K562 (cell line): Measurements from ENCODE around the gene TTLL3. TPM values are rescaled to one million over a fixed set of nuclear protein-coding genes. Genes with fewer than 3 reads are reported as not detected.

ENCODE experiments used
- BDP1 ChIP-seq: IDR thresholded peaks from 3 replicates; pipeline ENCODE4 v1.6.1; 2011; ENCODE audit not compliant: insufficient read length, insufficient read depth
- CBFA2T3 ChIP-seq: fragments of 450-650 bp; IDR thresholded peaks from 2 replicates; pipeline ENCODE4 v1.6.1; 2017
- CXXC5 ChIP-seq: fragments of 250-450 bp; sonication (Bioruptor Pico); IDR thresholded peaks from 2 replicates; pipeline ENCODE4 v1.8.0; 2022; ENCODE audit warnings: inconsistent platforms, mild to moderate bottlenecking, moderate library complexity
- GATA2 ChIP-seq: sonication (generic); formaldehyde crosslinking; IDR thresholded peaks from 2 replicates; pipeline ENCODE4 v1.4.0; 2020; ENCODE audit warnings: mild to moderate bottlenecking, missing genetic modification reagents
- HMG20A ChIP-seq: fragments of 450-650 bp; formaldehyde crosslinking; conservative IDR thresholded peaks from 2 replicates; pipeline ENCODE4 v1.4.0; 2020; ENCODE audit warnings: mild to moderate bottlenecking, mixed read lengths
- KDM4B ChIP-seq, 2 experiments: fragments of 450-650 bp in 1 of 2; sonication (generic) in 1 of 2; IDR thresholded peaks; 2 replicates each; pipeline ENCODE4 v1.6.1; 2016 to 2017; ENCODE audit warnings: borderline replicate concordance in 2 of 2, antibody characterized with exemption in 1 of 2, low read depth in 1 of 2, mild to moderate bottlenecking in 1 of 2
- L3MBTL2 ChIP-seq: fragments of 450-650 bp; IDR thresholded peaks from 2 replicates; pipeline ENCODE4 v1.6.1; 2016; ENCODE audit warnings: mild to moderate bottlenecking, moderate library complexity
- MBD2 ChIP-seq: sonication (generic); IDR thresholded peaks from 2 replicates; pipeline ENCODE4 v1.6.1; 2016; ENCODE audit warnings: low read depth, borderline replicate concordance
- MTA3 ChIP-seq: fragments of 450-650 bp; formaldehyde crosslinking; IDR thresholded peaks from 2 replicates; pipeline ENCODE4 v1.6.1; 2017; ENCODE audit warnings: mild to moderate bottlenecking, borderline replicate concordance
- NCOA1 ChIP-seq: fragments of 450-650 bp; IDR thresholded peaks from 2 replicates; pipeline ENCODE4 v1.6.1; 2016; ENCODE audit warnings: low read depth
- NONO ChIP-seq, 2 experiments: fragments of 200-400 bp in 1 of 2; fragments of 450-650 bp in 1 of 2; formaldehyde crosslinking in 1 of 2; IDR thresholded peaks; 2 replicates each; pipeline ENCODE4 v1.6.1; 2017; ENCODE audit warnings: low read depth in 2 of 2, mild to moderate bottlenecking in 2 of 2, moderate library complexity in 2 of 2, low read length in 1 of 2
- SIN3A ChIP-seq, 2 experiments: fragments of 150-350 bp in 1 of 2; IDR thresholded peaks; 2 replicates each; pipeline ENCODE4 v1.6.1; 2011 to 2016; ENCODE audit warnings: borderline replicate concordance in 2 of 2, low read depth in 2 of 2, low read length in 2 of 2, mild to moderate bottlenecking in 2 of 2, moderate library complexity in 2 of 2; ENCODE audit not compliant: control insufficient read depth in 1 of 2
- ZKSCAN1 ChIP-seq: fragments of 150-350 bp; IDR thresholded peaks from 2 replicates; pipeline ENCODE4 v1.6.1; 2016; ENCODE audit warnings: low read depth, low read length
- ZNF696 ChIP-seq: fragments of 250-450 bp; sonication (Bioruptor Pico); conservative IDR thresholded peaks from 2 replicates; pipeline ENCODE4 v1.4.0; 2020; ENCODE audit warnings: mild to moderate bottlenecking, moderate library complexity
- ZNF766 ChIP-seq: fragments of 200-800 bp; sonication (Bioruptor generic); conservative IDR thresholded peaks from 2 replicates; pipeline ENCODE4 v1.6.1; 2016; ENCODE audit warnings: missing genetic modification characterization, missing compliant biosample characterization
- polyA plus RNA-seq, 8 experiments: library from polyadenylated mRNA; depleted of rRNA in 4 of 8; stranded (reverse) in 5 of 8; unstranded in 3 of 8; fragments of >200 nt; fragmentation: Nextera tagmentation in 2 of 8; fragmentation: Illumina TruSeq in 1 of 8; extraction: Ambion mirVana in 2 of 8; extraction: Trizol in 1 of 8; gene quantifications; 2 replicates each; pipeline versions ENCODE4 v1.2.1 to v1.2.3, GENCODE V29; 2011 to 2014; ENCODE audit warnings: inconsistent platforms in 1 of 8, missing spikeins in 1 of 8
- total RNA-seq, 7 experiments: library from RNA; depleted of rRNA in 6 of 7; stranded (reverse); fragments of >200 nt in 6 of 7; fragmentation: Illumina TruSeq in 2 of 7; extraction: Trizol in 2 of 7; gene quantifications; 2 replicates each; pipeline versions ENCODE4 v1.2.1 to v1.2.3, GENCODE V29; 2011 to 2021; ENCODE audit warnings: low replicate concordance in 1 of 7
- TF ChIP-seq, protein P1 (sequence below): sonication (generic); formaldehyde crosslinking; IDR thresholded peaks from 2 replicates; pipeline ENCODE4 v1.8.1; 2023; ENCODE audit warnings: mild to moderate bottlenecking, missing genetic modification reagents
- TF ChIP-seq, protein P2 (sequence below): fragments of 450-650 bp; formaldehyde crosslinking; IDR thresholded peaks from 2 replicates; pipeline ENCODE4 v1.4.0; 2020; ENCODE audit warnings: mild to moderate bottlenecking
- TF ChIP-seq, protein P3 (sequence below), 3 experiments: fragments of 200-800 bp in 1 of 3; sonication (Bioruptor generic) in 1 of 3; sonication (generic) in 1 of 3; formaldehyde crosslinking in 1 of 3; IDR thresholded peaks; 2 replicates each; pipeline versions ENCODE4 v1.6.1 to v1.8.0; 2016 to 2022; ENCODE audit warnings: mild to moderate bottlenecking in 2 of 3, missing compliant biosample characterization in 2 of 3, missing genetic modification characterization in 2 of 3, missing genetic modification reagents in 1 of 3

The TTLL3 gene
- total and polyA plus RNA-seq, 9 of the 15 experiments (the other 6 are each of a cell fraction or from before 2014, with no cell fraction given), result 8.9 to 106 (median 33.2) TPM

DNA sequence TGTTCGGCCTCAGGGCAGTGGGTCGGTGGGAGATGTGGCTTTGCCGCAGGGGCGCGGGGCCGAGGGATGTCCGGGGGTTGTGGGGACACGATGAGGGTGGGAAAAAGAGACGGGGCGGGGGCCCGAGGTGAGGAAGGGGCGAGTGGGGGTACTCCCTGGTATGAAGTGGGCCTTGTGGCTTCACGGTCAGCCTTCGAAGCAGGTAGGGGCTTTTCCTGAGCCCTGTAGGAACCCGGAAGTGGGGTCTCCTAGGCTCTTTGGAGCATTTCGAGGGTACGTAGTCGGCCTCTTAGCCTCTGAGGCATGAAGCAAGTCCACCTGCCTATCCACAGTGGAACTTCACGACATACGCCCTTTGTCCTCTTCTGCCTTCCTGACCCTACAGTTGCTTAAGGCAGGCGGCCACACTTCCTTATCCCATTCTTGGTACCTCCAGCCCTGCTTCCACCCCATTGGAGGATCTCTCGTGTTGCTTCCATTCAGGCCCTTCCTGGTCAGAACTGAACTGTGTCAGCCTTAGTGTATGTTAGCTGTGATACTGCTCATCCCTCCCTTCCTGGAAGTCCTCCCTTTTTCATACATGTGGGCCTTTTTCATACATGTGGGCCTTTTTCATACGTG lies 16.8 kb upstream of the TTLL3 start (continued):
- TF ChIP-seq, protein P1, sequence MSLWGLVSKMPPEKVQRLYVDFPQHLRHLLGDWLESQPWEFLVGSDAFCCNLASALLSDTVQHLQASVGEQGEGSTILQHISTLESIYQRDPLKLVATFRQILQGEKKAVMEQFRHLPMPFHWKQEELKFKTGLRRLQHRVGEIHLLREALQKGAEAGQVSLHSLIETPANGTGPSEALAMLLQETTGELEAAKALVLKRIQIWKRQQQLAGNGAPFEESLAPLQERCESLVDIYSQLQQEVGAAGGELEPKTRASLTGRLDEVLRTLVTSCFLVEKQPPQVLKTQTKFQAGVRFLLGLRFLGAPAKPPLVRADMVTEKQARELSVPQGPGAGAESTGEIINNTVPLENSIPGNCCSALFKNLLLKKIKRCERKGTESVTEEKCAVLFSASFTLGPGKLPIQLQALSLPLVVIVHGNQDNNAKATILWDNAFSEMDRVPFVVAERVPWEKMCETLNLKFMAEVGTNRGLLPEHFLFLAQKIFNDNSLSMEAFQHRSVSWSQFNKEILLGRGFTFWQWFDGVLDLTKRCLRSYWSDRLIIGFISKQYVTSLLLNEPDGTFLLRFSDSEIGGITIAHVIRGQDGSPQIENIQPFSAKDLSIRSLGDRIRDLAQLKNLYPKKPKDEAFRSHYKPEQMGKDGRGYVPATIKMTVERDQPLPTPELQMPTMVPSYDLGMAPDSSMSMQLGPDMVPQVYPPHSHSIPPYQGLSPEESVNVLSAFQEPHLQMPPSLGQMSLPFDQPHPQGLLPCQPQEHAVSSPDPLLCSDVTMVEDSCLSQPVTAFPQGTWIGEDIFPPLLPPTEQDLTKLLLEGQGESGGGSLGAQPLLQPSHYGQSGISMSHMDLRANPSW (CRISPR knock-in tag), result no peak
- TF ChIP-seq ZKSCAN1 (peak; percentile 80), ZNF696 (CRISPR knock-in tag) (no peak), KDM4B (IDR thresholded peaks at IDR 0.05; ENCODE audit: borderline replicate concordance in 2 of 2, low read depth in 1 of 2) (0 out of 4 replicates have a peak, but pooled peaks of 1 of the 2 experiments have one; percentile 8), MBD2 (no peak), L3MBTL2 (0 out of 2 replicates have a peak, but pooled peaks have one; percentile 8), MTA3 (peak; percentile 24; the same call in 1 of the 2 replicates), HMG20A (CRISPR knock-in tag) (no peak), CBFA2T3 (no peak), GATA2 (CRISPR knock-in tag) (no peak), ZNF766 (CRISPR knock-in tag) (no peak), BDP1 (no peak), SIN3A (IDR thresholded peaks at IDR 0.05; ENCODE audit: borderline replicate concordance in 2 of 2, control insufficient read depth in 1 of 2, low read depth in 2 of 2, low read length in 2 of 2) (peak in 1 of 2 experiments; percentile 78; a peak in 1 of 4 replicates), CXXC5 (CRISPR knock-in tag) (no peak), NONO (IDR thresholded peaks at IDR 0.05; ENCODE audit: low read depth in 2 of 2, low read length in 1 of 2) (no peak), NCOA1 (0 out of 2 replicates have a peak, but pooled peaks have one; percentile 6)
- TF ChIP-seq, protein P2, sequence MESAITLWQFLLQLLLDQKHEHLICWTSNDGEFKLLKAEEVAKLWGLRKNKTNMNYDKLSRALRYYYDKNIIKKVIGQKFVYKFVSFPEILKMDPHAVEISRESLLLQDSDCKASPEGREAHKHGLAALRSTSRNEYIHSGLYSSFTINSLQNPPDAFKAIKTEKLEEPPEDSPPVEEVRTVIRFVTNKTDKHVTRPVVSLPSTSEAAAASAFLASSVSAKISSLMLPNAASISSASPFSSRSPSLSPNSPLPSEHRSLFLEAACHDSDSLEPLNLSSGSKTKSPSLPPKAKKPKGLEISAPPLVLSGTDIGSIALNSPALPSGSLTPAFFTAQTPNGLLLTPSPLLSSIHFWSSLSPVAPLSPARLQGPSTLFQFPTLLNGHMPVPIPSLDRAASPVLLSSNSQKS (CRISPR knock-in tag), result no peak
- TF ChIP-seq, protein P3, sequence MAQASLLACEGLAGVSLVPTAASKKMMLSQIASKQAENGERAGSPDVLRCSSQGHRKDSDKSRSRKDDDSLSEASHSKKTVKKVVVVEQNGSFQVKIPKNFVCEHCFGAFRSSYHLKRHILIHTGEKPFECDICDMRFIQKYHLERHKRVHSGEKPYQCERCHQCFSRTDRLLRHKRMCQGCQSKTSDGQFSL (CRISPR knock-in tag; IDR thresholded peaks at IDR 0.05), result 0 out of 2 replicates have a peak, but pooled peaks have one; percentile 22
- TF ChIP-seq, protein P3 (tag; IDR thresholded peaks at IDR 0.05), result no peak
